SK-N-MC (cell line): ENCODE results near the gene ANKRD40CL.

Experiments
- EZH2 ChIP-seq: fragments of 200-600 bp; sonication (generic); IDR thresholded peaks from one replicate; pipeline ENCODE4 v1.6.1; 2017; ENCODE audit warnings: antibody characterized with exemption
- POLR2AphosphoS5 ChIP-seq: IDR thresholded peaks from 2 replicates; pipeline ENCODE4 v1.6.1; 2012; ENCODE audit warnings: mild to moderate bottlenecking, low read depth, low read length, borderline replicate concordance

DNA sequence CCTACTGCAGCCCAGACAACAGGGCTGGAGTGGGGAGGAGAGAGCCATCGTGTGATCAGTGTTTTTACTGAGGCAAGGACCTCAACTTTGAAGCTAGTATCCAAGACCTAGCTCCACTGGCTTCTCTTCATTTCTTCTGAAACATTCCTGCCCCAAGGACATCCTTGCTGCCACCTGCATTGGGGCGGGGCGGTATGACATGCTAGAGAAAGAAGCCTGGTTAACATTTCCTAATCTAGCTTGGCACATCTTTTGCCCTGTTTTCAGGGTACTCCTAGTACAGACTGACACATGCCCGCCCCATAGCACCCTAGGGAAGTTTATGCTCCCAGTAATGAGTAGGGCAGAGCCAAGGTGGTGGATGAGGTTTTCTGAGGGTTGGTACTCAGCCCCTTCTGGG lies 17.8 kb upstream of the ANKRD40CL start:
- no peak for TF ChIP-seq POLR2AphosphoS5
- no peak for TF ChIP-seq EZH2
